ENCODE results near the gene C2orf92.
"Not testable (repeated sequence)": the region's sequence is repeated elsewhere in the genome, so short reads cannot be mapped to it uniquely, and the experiment has no call there.

DNA sequence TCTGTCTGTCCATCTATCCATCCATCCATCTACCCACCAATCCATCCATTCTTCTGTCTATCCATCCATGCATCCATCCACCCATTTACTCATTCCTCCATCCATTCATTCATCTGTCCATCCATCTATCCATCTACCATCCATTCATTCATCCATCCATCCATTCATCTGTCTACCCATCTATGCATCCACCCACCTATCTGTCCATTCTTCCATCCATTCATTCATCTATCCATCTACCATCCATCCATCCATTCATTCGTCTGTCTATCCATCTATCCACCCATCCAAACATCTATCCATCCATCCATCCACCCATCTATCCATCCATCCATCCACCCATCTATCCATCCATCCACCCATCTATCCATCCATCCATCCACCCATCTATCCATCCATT, 49.0 kb upstream of the C2orf92 start:
- TF ChIP-seq, protein P1, sequence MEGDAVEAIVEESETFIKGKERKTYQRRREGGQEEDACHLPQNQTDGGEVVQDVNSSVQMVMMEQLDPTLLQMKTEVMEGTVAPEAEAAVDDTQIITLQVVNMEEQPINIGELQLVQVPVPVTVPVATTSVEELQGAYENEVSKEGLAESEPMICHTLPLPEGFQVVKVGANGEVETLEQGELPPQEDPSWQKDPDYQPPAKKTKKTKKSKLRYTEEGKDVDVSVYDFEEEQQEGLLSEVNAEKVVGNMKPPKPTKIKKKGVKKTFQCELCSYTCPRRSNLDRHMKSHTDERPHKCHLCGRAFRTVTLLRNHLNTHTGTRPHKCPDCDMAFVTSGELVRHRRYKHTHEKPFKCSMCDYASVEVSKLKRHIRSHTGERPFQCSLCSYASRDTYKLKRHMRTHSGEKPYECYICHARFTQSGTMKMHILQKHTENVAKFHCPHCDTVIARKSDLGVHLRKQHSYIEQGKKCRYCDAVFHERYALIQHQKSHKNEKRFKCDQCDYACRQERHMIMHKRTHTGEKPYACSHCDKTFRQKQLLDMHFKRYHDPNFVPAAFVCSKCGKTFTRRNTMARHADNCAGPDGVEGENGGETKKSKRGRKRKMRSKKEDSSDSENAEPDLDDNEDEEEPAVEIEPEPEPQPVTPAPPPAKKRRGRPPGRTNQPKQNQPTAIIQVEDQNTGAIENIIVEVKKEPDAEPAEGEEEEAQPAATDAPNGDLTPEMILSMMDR (IDR thresholded peaks at IDR 0.05): not testable (repeated sequence)
- TF ChIP-seq POLR2AphosphoS5 (IDR thresholded peaks at IDR 0.05; ENCODE audit: insufficient read depth in 1 of 2, low read depth in 1 of 2): not testable (repeated sequence)

Measured in vagina (tissue), 2 donors.